HCT116 (cell line): ENCODE results near the gene EHD4. TPM values are rescaled to one million over a fixed set of nuclear protein-coding genes. Genes with fewer than 3 reads are reported as not detected.
A peak's percentile ranks its signal among the peaks of the same experiment; 100 is the strongest.

Experiments used
- ATAC-seq: fragments of 200-7000 bp; cut with Tn5 transposase; 2 replicates; pipeline ENCODE4 v1.9.1; 2020; ENCODE audit warnings: mild to moderate bottlenecking, moderate library complexity
- BruUV-seq: library from RNA; stranded (reverse); fragments of 400-500 nt; replicated peaks from 2 replicates; lab custom pipeline; 2021; lab: Mats Ljungman, UMichigan
- CTCF ChIA-PET: fragments of 300-600 bp; sonication (Branson Sonifier 250); formaldehyde crosslinking; loops from one replicate; lab custom pipeline; 2021; ENCODE audit warnings: antibody characterized with exemption; lab: Charles Lee
- POLR2A ChIA-PET: fragments of 300-600, 350-600 bp; sonication (Branson Sonifier 250); formaldehyde crosslinking; loops from one replicate; lab custom pipeline; 2021; ENCODE audit warnings: antibody characterized with exemption; lab: Charles Lee
- RAD21 ChIA-PET, 2 experiments: fragments of 300-600 bp; sonication (Branson Sonifier 250); formaldehyde crosslinking; loops; one replicate each; lab custom pipeline; 2023; ENCODE audit warnings: low total read pairs in 2 of 2; ENCODE audit not compliant: uncharacterized antibody in 2 of 2, unreplicated experiment in 2 of 2, low non-redundant PET in 1 of 2; lab: Charles Lee
- DNase-seq: peaks from one replicate; pipeline ENCODE4 v3.0.0-alpha.2; 2010; ENCODE audit warnings: low read depth, low spot score
- H2AFZ ChIP-seq: fragments of 200-600 bp; shearing (Covaris generic), sonication (generic); 2 replicates; pipeline ENCODE4 v1.6.1; 2017; ENCODE audit warnings: low read depth, mixed run types, mixed read lengths, antibody characterized with exemption, low read length; ENCODE audit not compliant: poor library complexity, severe bottlenecking
- H3K27ac ChIP-seq: 2 replicates; pipeline ENCODE4 v1.5.1; 2012; ENCODE audit warnings: low read depth, low read length
- H3K27me3 ChIP-seq: fragments of 200-600 bp; sonication (generic); 2 replicates; pipeline ENCODE4 v1.6.1; 2016; ENCODE audit warnings: mixed run types, low read length, mixed read lengths; ENCODE audit not compliant: insufficient read depth
- H3K36me3 ChIP-seq, 2 experiments: fragments of 200-500 bp in 1 of 2; fragments of 200-600 bp in 1 of 2; sonication (Bioruptor generic) in 1 of 2; sonication (generic) in 1 of 2; 2 replicates each; pipeline versions ENCODE4 v1.5.1 to v1.6.1; 2014 to 2016; ENCODE audit warnings: low read length in 2 of 2, inconsistent platforms in 1 of 2, mixed read lengths in 1 of 2, mixed run types in 1 of 2; ENCODE audit not compliant: insufficient read depth in 2 of 2, control insufficient read depth in 1 of 2
- H3K4me1 ChIP-seq, 2 experiments: fragments of 200-600 bp in 1 of 2; sonication (generic) in 1 of 2; 2 replicates each; pipeline versions ENCODE4 v1.5.1 to v1.6.1; 2012 to 2017; ENCODE audit warnings: low read length in 2 of 2, inconsistent platforms in 1 of 2, mild to moderate bottlenecking in 1 of 2, mixed read lengths in 1 of 2, mixed run types in 1 of 2, moderate library complexity in 1 of 2; ENCODE audit not compliant: insufficient read depth in 2 of 2, control insufficient read depth in 1 of 2
- H3K4me2 ChIP-seq: fragments of 200-600 bp; sonication (generic); 2 replicates; pipeline ENCODE4 v1.6.1; 2017; ENCODE audit warnings: mixed run types, low read length, mixed read lengths
- H3K4me3 ChIP-seq, 2 experiments: fragments of 200-600 bp in 1 of 2; sonication (generic) in 1 of 2; replicated peaks in 1 of 2; 2 replicates each; pipeline ENCODE4 v1.5.1; 2011 to 2016; ENCODE audit warnings: low read length in 2 of 2, control low read depth in 1 of 2, low read depth in 1 of 2, mild to moderate bottlenecking in 1 of 2, mixed read lengths in 1 of 2, mixed run types in 1 of 2
- H3K79me2 ChIP-seq: fragments of 200-600 bp; sonication (generic); 2 replicates; pipeline ENCODE4 v1.6.1; 2017; ENCODE audit warnings: mild to moderate bottlenecking, mixed run types, low read length, moderate library complexity, mixed read lengths; ENCODE audit not compliant: insufficient read depth
- H3K9ac ChIP-seq: fragments of 200-600 bp; sonication (generic); 2 replicates; pipeline ENCODE4 v1.6.1; 2016; ENCODE audit warnings: low read length, mixed read lengths
- H3K9me2 ChIP-seq: fragments of 200-600 bp; sonication (generic), shearing (Covaris generic); 2 replicates; pipeline ENCODE4 v1.6.1; 2017; ENCODE audit warnings: mixed run types, mild to moderate bottlenecking, moderate library complexity; ENCODE audit not compliant: insufficient read depth
- H3K9me3 ChIP-seq, 2 experiments: fragments of 200-500 bp in 1 of 2; fragments of 200-600 bp in 1 of 2; sonication (Bioruptor generic) in 1 of 2; sonication (generic) in 1 of 2; 2 replicates each; pipeline ENCODE4 v1.6.1; 2014 to 2017; ENCODE audit warnings: low read length in 2 of 2, mixed read lengths in 2 of 2, inconsistent platforms in 1 of 2, low read depth in 1 of 2, mild to moderate bottlenecking in 1 of 2, mixed run types in 1 of 2, moderate library complexity in 1 of 2; ENCODE audit not compliant: control insufficient read depth in 1 of 2, insufficient read depth in 1 of 2
- H4K20me1 ChIP-seq: fragments of 200-600 bp; sonication (generic), shearing (Covaris generic); 2 replicates; pipeline ENCODE4 v1.6.1; 2017; ENCODE audit warnings: mixed run types, mild to moderate bottlenecking, moderate library complexity; ENCODE audit not compliant: insufficient read depth
- EZH2 ChIP-seq: fragments of 200-600 bp; sonication (generic); IDR thresholded peaks from 2 replicates; pipeline ENCODE4 v1.6.1; 2017; ENCODE audit warnings: antibody characterized with exemption, mixed run types
- EZH2phosphoT487 ChIP-seq: fragments of 200-600 bp; IDR thresholded peaks from 2 replicates; pipeline ENCODE4 v1.6.1; 2018; ENCODE audit warnings: antibody characterized with exemption, borderline replicate concordance
- JUND ChIP-seq: IDR thresholded peaks from 2 replicates; pipeline ENCODE4 v1.6.1; 2012
- POLR2A ChIP-seq: IDR thresholded peaks from 2 replicates; pipeline ENCODE4 v1.7.0; 2011; ENCODE audit warnings: borderline replicate concordance; ENCODE audit not compliant: insufficient read depth, insufficient read length; ENCODE audit errors: extremely low read depth
- SIN3A ChIP-seq: IDR thresholded peaks from 2 replicates; pipeline ENCODE4 v1.6.1; 2012; ENCODE audit warnings: low read depth
- SP1 ChIP-seq: IDR thresholded peaks from 2 replicates; pipeline ENCODE4 v1.6.1; 2012; ENCODE audit warnings: low read depth
- intact Hi-C: fragments of 100-400 bp; cut with micrococcal nuclease; formaldehyde crosslinking; loops from 2 replicates; pipeline ENCODE4 v1.10.0; 2022
- total RNA-seq: library from RNA; stranded (reverse); gene quantifications from one replicate; pipeline ENCODE4 v1.2.1, GENCODE V29; 2021; ENCODE audit not compliant: unreplicated experiment
- TF ChIP-seq, protein P1 (sequence below), 3 experiments: fragments of 200-600 bp in 1 of 3; sonication (generic) in 1 of 3; IDR thresholded peaks in 2 of 3; conservative IDR thresholded peaks in 1 of 3; 2 replicates each; pipeline ENCODE4 v1.5.1; 2012 to 2017; ENCODE audit warnings: low read depth in 2 of 3, low read length in 2 of 3, antibody characterized with exemption in 1 of 3, borderline replicate concordance in 1 of 3, control low read depth in 1 of 3, mild to moderate bottlenecking in 1 of 3, mixed read lengths in 1 of 3, mixed run types in 1 of 3, moderate library complexity in 1 of 3; ENCODE audit not compliant: insufficient read depth in 1 of 3
- TF ChIP-seq, protein P2 (sequence below): IDR thresholded peaks from 2 replicates; pipeline ENCODE4 v1.6.1; 2011; ENCODE audit warnings: mild to moderate bottlenecking, low read length, moderate library complexity; ENCODE audit not compliant: insufficient replicate concordance; ENCODE audit errors: extremely low read depth

Gene EHD4
- total RNA-seq, 1 experiment from 2014 or later: 28.0 TPM

- H3K9me3 ChIP-seq: no peaks in the 10 kb centered on the region
- CTCF ChIA-PET: no interaction called here
- no peaks in the 10 kb centered on the region for H3K27me3 ChIP-seq
- ATAC-seq (no peak), DNase-seq (no peak)
- H3K4me3 ChIP-seq: no peak overlapping the region
- no peak overlapping the region for H2AFZ ChIP-seq
- H4K20me1 ChIP-seq: no peaks in the 10 kb centered on the region
- H3K27ac ChIP-seq: no peak overlapping the region
- no TSS peak for BruUV-seq
- intact Hi-C loops: no loop called here
- H3K4me1 ChIP-seq: peaks cover 2 to 8% of the 10 kb centered on the region in 2 experiments; a peak in 3 of 4 replicates
- POLR2A ChIA-PET: no interaction called here
- no peak for TF ChIP-seq JUND
- H3K4me2 ChIP-seq: no peak overlapping the region
- no peaks in the 10 kb centered on the region for H3K79me2 ChIP-seq
- RAD21 ChIA-PET: no interaction called here
- H3K9ac ChIP-seq: no peak overlapping the region
- H3K9me2 ChIP-seq: no peaks in the 10 kb centered on the region
- no peaks in the 10 kb centered on the region for H3K36me3 ChIP-seq
Measured at GRCh38 chr15:41861736-41862356, 110.5 kb downstream of the EHD4 start.

GRCh38 chr15:41860049-41860828 is 112.1 kb downstream of the EHD4 start:
- no peak for TF ChIP-seq SP1
- TF ChIP-seq SIN3A: no peak
- TF ChIP-seq POLR2A: no peak
- TF ChIP-seq EZH2: no peak
- no peak for TF ChIP-seq EZH2phosphoT487
- TF ChIP-seq, protein P1, sequence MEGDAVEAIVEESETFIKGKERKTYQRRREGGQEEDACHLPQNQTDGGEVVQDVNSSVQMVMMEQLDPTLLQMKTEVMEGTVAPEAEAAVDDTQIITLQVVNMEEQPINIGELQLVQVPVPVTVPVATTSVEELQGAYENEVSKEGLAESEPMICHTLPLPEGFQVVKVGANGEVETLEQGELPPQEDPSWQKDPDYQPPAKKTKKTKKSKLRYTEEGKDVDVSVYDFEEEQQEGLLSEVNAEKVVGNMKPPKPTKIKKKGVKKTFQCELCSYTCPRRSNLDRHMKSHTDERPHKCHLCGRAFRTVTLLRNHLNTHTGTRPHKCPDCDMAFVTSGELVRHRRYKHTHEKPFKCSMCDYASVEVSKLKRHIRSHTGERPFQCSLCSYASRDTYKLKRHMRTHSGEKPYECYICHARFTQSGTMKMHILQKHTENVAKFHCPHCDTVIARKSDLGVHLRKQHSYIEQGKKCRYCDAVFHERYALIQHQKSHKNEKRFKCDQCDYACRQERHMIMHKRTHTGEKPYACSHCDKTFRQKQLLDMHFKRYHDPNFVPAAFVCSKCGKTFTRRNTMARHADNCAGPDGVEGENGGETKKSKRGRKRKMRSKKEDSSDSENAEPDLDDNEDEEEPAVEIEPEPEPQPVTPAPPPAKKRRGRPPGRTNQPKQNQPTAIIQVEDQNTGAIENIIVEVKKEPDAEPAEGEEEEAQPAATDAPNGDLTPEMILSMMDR (IDR thresholded peaks at IDR 0.05 in 2 of 3, conservative IDR thresholded peaks at IDR 0.05 in 1 of 3; ENCODE audit: borderline replicate concordance in 1 of 3, insufficient read depth in 1 of 3, low read depth in 2 of 3, low read length in 2 of 3): 0 out of 6 replicates have a peak, but pooled peaks of 1 of the 3 experiments have one; percentile 8
- TF ChIP-seq, protein P2, sequence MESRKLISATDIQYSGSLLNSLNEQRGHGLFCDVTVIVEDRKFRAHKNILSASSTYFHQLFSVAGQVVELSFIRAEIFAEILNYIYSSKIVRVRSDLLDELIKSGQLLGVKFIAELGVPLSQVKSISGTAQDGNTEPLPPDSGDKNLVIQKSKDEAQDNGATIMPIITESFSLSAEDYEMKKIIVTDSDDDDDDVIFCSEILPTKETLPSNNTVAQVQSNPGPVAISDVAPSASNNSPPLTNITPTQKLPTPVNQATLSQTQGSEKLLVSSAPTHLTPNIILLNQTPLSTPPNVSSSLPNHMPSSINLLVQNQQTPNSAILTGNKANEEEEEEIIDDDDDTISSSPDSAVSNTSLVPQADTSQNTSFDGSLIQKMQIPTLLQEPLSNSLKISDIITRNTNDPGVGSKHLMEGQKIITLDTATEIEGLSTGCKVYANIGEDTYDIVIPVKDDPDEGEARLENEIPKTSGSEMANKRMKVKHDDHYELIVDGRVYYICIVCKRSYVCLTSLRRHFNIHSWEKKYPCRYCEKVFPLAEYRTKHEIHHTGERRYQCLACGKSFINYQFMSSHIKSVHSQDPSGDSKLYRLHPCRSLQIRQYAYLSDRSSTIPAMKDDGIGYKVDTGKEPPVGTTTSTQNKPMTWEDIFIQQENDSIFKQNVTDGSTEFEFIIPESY: no peak
- POLR2A ChIA-PET: no interaction called here
- Histone ChIP-seq H2AFZ (no peak overlapping the region), H3K9me3 (no peaks in the 10 kb centered on the region), H3K36me3 (no peaks in the 10 kb centered on the region), H3K4me3 (no peak overlapping the region), H3K79me2 (no peaks in the 10 kb centered on the region), H3K27me3 (no peaks in the 10 kb centered on the region), H3K4me2 (no peak overlapping the region), H3K27ac (no peak overlapping the region), H3K4me1 (peaks cover 2 to 8% of the 10 kb centered on the region in 2 experiments; a peak in 3 of 4 replicates), H3K9me2 (no peaks in the 10 kb centered on the region), H4K20me1 (no peaks in the 10 kb centered on the region), H3K9ac (no peak overlapping the region)
- intact Hi-C loops: no loop called here
- BruUV-seq: no TSS peak
- ATAC-seq: no peak
- CTCF ChIA-PET: no interaction called here
- DNase-seq: no peak
- RAD21 ChIA-PET: no interaction called here
